DND-41 (cell line): ENCODE measurements around the gene NKX2-4.

Experiments used
- EZH2 ChIP-seq: IDR thresholded peaks from 3 replicates; pipeline ENCODE4 v1.6.1; 2012; ENCODE audit warnings: borderline replicate concordance, low read depth, mild to moderate bottlenecking, moderate library complexity, low read length, inconsistent platforms; ENCODE audit not compliant: severe bottlenecking
- TF ChIP-seq, protein P1 (sequence below): IDR thresholded peaks from 2 replicates; pipeline ENCODE4 v1.5.1; 2012; ENCODE audit warnings: borderline replicate concordance, low read length, moderate library complexity, mild to moderate bottlenecking; ENCODE audit not compliant: poor library complexity, severe bottlenecking; ENCODE audit errors: extremely low read depth

DNA sequence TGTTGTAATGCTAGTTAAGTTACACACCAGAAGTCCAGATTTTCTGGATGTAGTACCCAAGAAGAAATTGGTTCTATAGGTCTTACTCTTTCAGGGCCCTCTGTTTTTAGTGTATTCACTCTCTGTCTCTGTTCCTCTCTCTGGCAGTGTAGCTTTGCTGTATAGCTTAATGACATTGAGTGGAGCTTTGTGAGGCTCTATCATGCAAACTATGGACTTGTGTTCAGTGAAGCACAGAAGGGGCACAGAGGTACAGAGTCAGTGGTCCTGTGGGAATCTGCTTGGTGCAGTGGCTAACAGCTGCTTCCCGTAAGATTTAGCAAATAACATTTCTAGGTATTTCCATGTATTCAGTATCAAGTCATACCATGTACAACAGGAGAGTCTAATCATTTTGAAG is 26.1 kb downstream of the NKX2-4 start:
- TF ChIP-seq, protein P1, sequence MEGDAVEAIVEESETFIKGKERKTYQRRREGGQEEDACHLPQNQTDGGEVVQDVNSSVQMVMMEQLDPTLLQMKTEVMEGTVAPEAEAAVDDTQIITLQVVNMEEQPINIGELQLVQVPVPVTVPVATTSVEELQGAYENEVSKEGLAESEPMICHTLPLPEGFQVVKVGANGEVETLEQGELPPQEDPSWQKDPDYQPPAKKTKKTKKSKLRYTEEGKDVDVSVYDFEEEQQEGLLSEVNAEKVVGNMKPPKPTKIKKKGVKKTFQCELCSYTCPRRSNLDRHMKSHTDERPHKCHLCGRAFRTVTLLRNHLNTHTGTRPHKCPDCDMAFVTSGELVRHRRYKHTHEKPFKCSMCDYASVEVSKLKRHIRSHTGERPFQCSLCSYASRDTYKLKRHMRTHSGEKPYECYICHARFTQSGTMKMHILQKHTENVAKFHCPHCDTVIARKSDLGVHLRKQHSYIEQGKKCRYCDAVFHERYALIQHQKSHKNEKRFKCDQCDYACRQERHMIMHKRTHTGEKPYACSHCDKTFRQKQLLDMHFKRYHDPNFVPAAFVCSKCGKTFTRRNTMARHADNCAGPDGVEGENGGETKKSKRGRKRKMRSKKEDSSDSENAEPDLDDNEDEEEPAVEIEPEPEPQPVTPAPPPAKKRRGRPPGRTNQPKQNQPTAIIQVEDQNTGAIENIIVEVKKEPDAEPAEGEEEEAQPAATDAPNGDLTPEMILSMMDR, result no peak
- no peak for TF ChIP-seq EZH2
